Stimulated activated CD8-positive, alpha-beta memory T cell treated with anti-CD3 and anti-CD28 coated beads, Interleukin-12 subunit alpha, Interleukin-12 subunit beta, amount 100 ng/mL, for 4 hours (primary cell): ENCODE data around the gene AIFM3.

ENCODE experiments used
- DNase-seq: peaks from one replicate; pipeline ENCODE4 v3.0.0-alpha.2; 2020; ENCODE audit warnings: low read depth

The AIFM3 gene

GRCh38 chr22:21026783-21027692, 60.0 kb downstream of the AIFM3 start:
- DNase-seq = no peak

- DNase-seq = no peak
Observed at GRCh38 chr22:21028277-21029251, 61.5 kb downstream of the AIFM3 start.

- no peak for DNase-seq
Observed at GRCh38 chr22:21029486-21030025, 62.5 kb downstream of the AIFM3 start.

GRCh38 chr22:21030032-21030431, 63.0 kb downstream of the AIFM3 start:
- no peak for DNase-seq
